Bronchial epithelial cell (primary cell): Measurements from ENCODE around the gene ZNF622. TPM values are rescaled to one million over a fixed set of nuclear protein-coding genes. Genes with fewer than 3 reads are reported as not detected.
"Not testable (repeated sequence)": the region's sequence is repeated elsewhere in the genome, so short reads cannot be mapped to it uniquely, and the experiment has no call there.

Source experiments
- DNase-seq: peaks from one replicate; pipeline ENCODE4 v3.0.0-alpha.2; 2010; ENCODE audit warnings: low read depth
- FAIRE-seq: peaks from 2 replicates; lab custom pipeline; 2011; peaks lifted over from hg19 to GRCh38; lab: Jason Lieb, UNC
- H3K27me3 ChIP-seq: 2 replicates; pipeline ENCODE4 v1.5.1; 2011; ENCODE audit warnings: low read length; ENCODE audit not compliant: control insufficient read depth, insufficient read depth
- H3K36me3 ChIP-seq: 2 replicates; pipeline ENCODE4 v1.5.1; 2011; ENCODE audit warnings: low read length; ENCODE audit not compliant: control insufficient read depth, insufficient read depth
- H3K4me3 ChIP-seq: 2 replicates; pipeline ENCODE4 v1.5.1; 2011; ENCODE audit warnings: mild to moderate bottlenecking, low read depth, low read length, control low read depth
- total RNA-seq: library from RNA; depleted of rRNA; stranded (reverse); fragments of >200 nt; gene quantifications from 2 replicates; pipeline ENCODE4 v1.2.1, GENCODE V29; 2014
- TF ChIP-seq, protein P1 (sequence below): IDR thresholded peaks from 2 replicates; pipeline ENCODE4 v1.5.1; 2011; ENCODE audit warnings: mild to moderate bottlenecking, moderate library complexity, low read length, control low read depth, inconsistent platforms; ENCODE audit not compliant: insufficient read depth, severe bottlenecking

Gene ZNF622
- total RNA-seq, 1 donor from 2014 or later: 72.7 TPM

- H3K27me3 ChIP-seq: no peaks in the 10 kb centered on the region
- H3K4me3 ChIP-seq: no peak overlapping the region
- FAIRE-seq (no peak), DNase-seq (no peak)
- TF ChIP-seq, protein P1, sequence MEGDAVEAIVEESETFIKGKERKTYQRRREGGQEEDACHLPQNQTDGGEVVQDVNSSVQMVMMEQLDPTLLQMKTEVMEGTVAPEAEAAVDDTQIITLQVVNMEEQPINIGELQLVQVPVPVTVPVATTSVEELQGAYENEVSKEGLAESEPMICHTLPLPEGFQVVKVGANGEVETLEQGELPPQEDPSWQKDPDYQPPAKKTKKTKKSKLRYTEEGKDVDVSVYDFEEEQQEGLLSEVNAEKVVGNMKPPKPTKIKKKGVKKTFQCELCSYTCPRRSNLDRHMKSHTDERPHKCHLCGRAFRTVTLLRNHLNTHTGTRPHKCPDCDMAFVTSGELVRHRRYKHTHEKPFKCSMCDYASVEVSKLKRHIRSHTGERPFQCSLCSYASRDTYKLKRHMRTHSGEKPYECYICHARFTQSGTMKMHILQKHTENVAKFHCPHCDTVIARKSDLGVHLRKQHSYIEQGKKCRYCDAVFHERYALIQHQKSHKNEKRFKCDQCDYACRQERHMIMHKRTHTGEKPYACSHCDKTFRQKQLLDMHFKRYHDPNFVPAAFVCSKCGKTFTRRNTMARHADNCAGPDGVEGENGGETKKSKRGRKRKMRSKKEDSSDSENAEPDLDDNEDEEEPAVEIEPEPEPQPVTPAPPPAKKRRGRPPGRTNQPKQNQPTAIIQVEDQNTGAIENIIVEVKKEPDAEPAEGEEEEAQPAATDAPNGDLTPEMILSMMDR: no peak
- no peaks in the 10 kb centered on the region for H3K36me3 ChIP-seq
These were observed 14.5 kb upstream of the ZNF622 start for GRCh38 chr5:16480144-16480543.

- TF ChIP-seq, protein P1: no peak
- no peaks in the 10 kb centered on the region for H3K27me3 ChIP-seq
- FAIRE-seq (no peak), DNase-seq (no peak)
- H3K4me3 ChIP-seq: no peak overlapping the region
- no peaks in the 10 kb centered on the region for H3K36me3 ChIP-seq
These were observed 11.9 kb upstream of the ZNF622 start for GRCh38 chr5:16477541-16477940.

DNA sequence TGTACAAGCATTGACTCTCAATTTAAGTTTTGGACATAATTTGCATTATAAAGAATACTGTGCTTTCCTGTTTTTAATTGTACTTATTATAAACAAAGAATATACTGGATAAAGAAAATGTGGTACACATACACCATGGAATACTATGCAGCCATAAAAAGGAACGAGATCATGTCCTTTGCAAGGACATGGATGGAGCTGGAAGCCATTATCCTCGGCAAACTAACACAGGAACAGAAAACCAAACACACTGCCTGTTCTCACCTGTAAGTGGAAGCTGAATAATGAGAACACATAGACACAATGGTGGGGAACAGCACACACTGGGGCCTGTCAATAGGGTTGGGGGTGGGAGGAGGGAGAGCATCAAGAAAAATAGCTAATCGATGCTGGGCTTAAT is 10.8 kb upstream of the ZNF622 start:
- H3K27me3 ChIP-seq, H3K4me3 ChIP-seq, FAIRE-seq, H3K36me3 ChIP-seq, DNase-seq: not testable (repeated sequence)

DNA sequence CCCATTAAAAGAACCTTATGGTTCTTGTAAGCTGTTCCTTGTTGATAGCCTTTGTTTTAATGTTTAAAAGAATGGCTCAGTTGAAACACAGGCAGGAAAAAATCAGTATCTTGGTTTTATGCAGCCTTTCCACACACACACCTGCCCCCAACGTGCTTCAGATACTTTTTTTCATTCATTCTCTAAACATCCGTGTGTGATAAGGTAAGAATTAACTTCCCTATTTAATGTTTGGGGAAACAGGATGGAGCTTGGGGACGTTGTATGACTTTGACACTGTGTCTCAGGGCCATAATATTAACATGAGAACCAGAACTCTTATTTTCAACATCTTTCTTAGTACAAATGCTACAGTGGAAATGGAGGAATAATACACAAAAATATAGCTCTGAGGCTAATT is 5.8 kb upstream of the ZNF622 start:
- FAIRE-seq (no peak), DNase-seq (no peak)
- Histone ChIP-seq H3K36me3 (peaks cover 1% of the 10 kb centered on the region), H3K27me3 (no peaks in the 10 kb centered on the region), H3K4me3 (no peak overlapping the region)
- TF ChIP-seq, protein P1: no peak

GRCh38 chr5:16467363-16468219 is 2.0 kb upstream of the ZNF622 start:
- no peaks in the 10 kb centered on the region for H3K27me3 ChIP-seq
- FAIRE-seq (no peak), DNase-seq (peak; percentile 84)
- no peak overlapping the region for H3K4me3 ChIP-seq
- peaks cover 3% of the 10 kb centered on the region for H3K36me3 ChIP-seq
- TF ChIP-seq, protein P1: no peak

DNA sequence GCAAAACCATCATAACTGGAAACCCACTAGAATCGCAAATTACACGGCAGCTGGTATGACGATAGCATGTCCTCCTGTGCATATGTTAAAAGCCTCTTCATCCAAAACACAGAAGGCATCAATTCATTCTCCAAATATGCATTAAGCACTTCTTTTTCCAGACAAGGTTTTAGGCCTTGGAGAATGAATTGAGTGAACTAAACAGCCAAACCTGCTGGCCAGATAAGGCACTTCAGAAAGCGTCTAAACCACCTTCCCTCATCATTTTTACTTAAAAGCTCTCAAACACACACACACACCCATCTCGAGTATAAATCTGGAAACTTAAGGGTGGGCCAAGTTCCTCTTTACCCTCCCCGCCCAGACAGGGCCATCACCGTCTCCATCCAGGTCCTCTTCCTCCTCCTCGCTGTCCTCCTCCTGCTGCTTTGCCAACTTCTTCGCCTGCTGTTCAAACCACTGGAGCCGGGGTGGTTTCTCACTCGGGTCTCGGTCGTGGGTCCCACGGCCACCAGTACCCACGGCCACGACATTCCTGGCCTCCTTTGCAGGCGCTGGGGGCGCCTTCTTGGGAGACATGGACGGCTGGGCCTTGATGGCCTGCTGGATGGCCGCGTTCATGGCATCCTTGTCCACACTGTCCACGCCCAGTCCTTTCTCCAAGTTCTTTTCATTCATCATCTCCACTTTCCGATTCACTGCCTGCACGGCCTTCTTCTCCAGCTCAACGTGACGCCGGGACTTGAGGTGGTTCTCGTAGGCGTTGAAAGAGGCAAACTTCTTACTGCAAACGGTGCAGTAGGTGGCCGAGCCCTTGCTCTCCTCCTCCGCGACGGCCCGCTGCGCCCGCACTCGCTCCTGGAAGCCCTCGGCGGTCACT is 696 bp downstream of the ZNF622 start:
- FAIRE-seq (no peak), DNase-seq (no peak)
- peak overlapping the region; percentile 66 for H3K4me3 ChIP-seq
- no peaks in the 10 kb centered on the region for H3K27me3 ChIP-seq
- peaks cover 9% of the 10 kb centered on the region for H3K36me3 ChIP-seq
- TF ChIP-seq, protein P1: no peak
